GM19043 (cell line): Measurements from ENCODE around the gene ITPK1.
"Not testable (repeated sequence)": the region's sequence is repeated elsewhere in the genome, so short reads cannot be mapped to it uniquely, and the experiment has no call there.

Experiments
- ATAC-seq: cut with Tn5 transposase; IDR thresholded peaks from one replicate; pipeline ENCODE4 v1.9.1; 2021; ENCODE audit warnings: low read depth; ENCODE audit not compliant: unreplicated experiment

Gene ITPK1

GRCh38 chr14:93115821-93116675 lies at the start of gene ITPK1:
Gene ITPK1 (minus strand): TSS chr14:93115925. CDS start chr14:93115163, 762 bp downstream.
- ATAC-seq: peak; percentile 32

- ATAC-seq: no peak
Observed at GRCh38 chr14:93163564-93163963, 47.8 kb upstream of the ITPK1 start.

- no peak for ATAC-seq
Observed at GRCh38 chr14:93161411-93161940, 45.8 kb upstream of the ITPK1 start.

GRCh38 chr14:93160353-93160801 lies 44.7 kb upstream of the ITPK1 start:
- no peak for ATAC-seq

GRCh38 chr14:93159625-93160352 lies 44.1 kb upstream of the ITPK1 start:
- not testable (repeated sequence) for ATAC-seq

GRCh38 chr14:93158349-93158748 lies 42.6 kb upstream of the ITPK1 start:
- ATAC-seq: not testable (repeated sequence)

GRCh38 chr14:93156693-93157369 lies 41.1 kb upstream of the ITPK1 start:
- ATAC-seq: no peak

- ATAC-seq: no peak
Observed at GRCh38 chr14:93155667-93156066, 39.9 kb upstream of the ITPK1 start.

- no peak for ATAC-seq
Observed at GRCh38 chr14:93153121-93153520, 37.4 kb upstream of the ITPK1 start.

- ATAC-seq: no peak
Observed at GRCh38 chr14:93150227-93151208, 34.8 kb upstream of the ITPK1 start.

- ATAC-seq: no peak
Observed at GRCh38 chr14:93148979-93149378, 33.3 kb upstream of the ITPK1 start.

GRCh38 chr14:93146119-93146518 lies 30.4 kb upstream of the ITPK1 start:
- no peak for ATAC-seq

GRCh38 chr14:93142854-93143652 lies 27.3 kb upstream of the ITPK1 start:
- no peak for ATAC-seq

GRCh38 chr14:93137864-93138263 lies 22.1 kb upstream of the ITPK1 start:
- ATAC-seq: no peak

GRCh38 chr14:93136508-93136907 lies 20.8 kb upstream of the ITPK1 start:
- ATAC-seq: not testable (repeated sequence)

- ATAC-seq: no peak
Observed at GRCh38 chr14:93136009-93136408, 20.3 kb upstream of the ITPK1 start.

GRCh38 chr14:93135399-93135798 lies 19.7 kb upstream of the ITPK1 start:
- ATAC-seq: no peak

- no peak for ATAC-seq
Observed at GRCh38 chr14:93133464-93133863, 17.7 kb upstream of the ITPK1 start.
